Karpas-422 (cell line): ENCODE data around the gene STX18. TPM values are rescaled to one million over a fixed set of nuclear protein-coding genes. Genes with fewer than 3 reads are reported as not detected.

Source experiments
- DNase-seq: peaks from one replicate; pipeline ENCODE4 v3.0.0-alpha.2; 2015
- H2AFZ ChIP-seq: fragments of 200-600 bp; sonication (generic); 2 replicates; pipeline ENCODE4 v1.6.1; 2014; ENCODE audit warnings: antibody characterized with exemption, low read length, mixed read lengths
- H3K27ac ChIP-seq: fragments of 200-600 bp; sonication (generic); 2 replicates; pipeline ENCODE4 v1.5.1; 2014; ENCODE audit warnings: mild to moderate bottlenecking, low read length, moderate library complexity
- H3K27me3 ChIP-seq: fragments of 200-600 bp; sonication (generic); 2 replicates; pipeline ENCODE4 v1.6.1; 2014; ENCODE audit warnings: low read length, mixed read lengths
- H3K36me3 ChIP-seq: fragments of 200-600 bp; sonication (generic); 2 replicates; pipeline ENCODE4 v1.6.1; 2014; ENCODE audit warnings: low read length, mixed read lengths; ENCODE audit not compliant: insufficient read depth
- H3K4me1 ChIP-seq: fragments of 200-600 bp; sonication (generic); 2 replicates; pipeline ENCODE4 v1.6.1; 2014; ENCODE audit warnings: mild to moderate bottlenecking, low read length, mixed read lengths
- H3K4me2 ChIP-seq: fragments of 200-600 bp; sonication (generic); 2 replicates; pipeline ENCODE4 v1.6.1; 2014; ENCODE audit warnings: low read length, low read depth, mild to moderate bottlenecking; ENCODE audit not compliant: poor library complexity, severe bottlenecking
- H3K4me3 ChIP-seq: fragments of 200-600 bp; sonication (generic); 2 replicates; pipeline ENCODE4 v1.5.1; 2014; ENCODE audit warnings: mild to moderate bottlenecking, antibody characterized with exemption, low read length, mixed read lengths
- H3K79me2 ChIP-seq: fragments of 200-600 bp; sonication (generic); 2 replicates; pipeline ENCODE4 v1.6.1; 2014; ENCODE audit warnings: mild to moderate bottlenecking, low read length, mixed read lengths
- H3K9ac ChIP-seq: fragments of 200-600 bp; sonication (generic); 2 replicates; pipeline ENCODE4 v1.6.0; 2014; ENCODE audit warnings: low read length
- H3K9me2 ChIP-seq: fragments of 200-600 bp; sonication (generic), shearing (Covaris generic); replicated peaks from 2 replicates; pipeline ENCODE4 v1.6.0; 2014; ENCODE audit warnings: mild to moderate bottlenecking, low read length, moderate library complexity; ENCODE audit not compliant: insufficient read depth
- H3K9me3 ChIP-seq: fragments of 300-700, 200-600 bp; sonication (generic); 2 replicates; pipeline ENCODE4 v1.6.1; 2014; ENCODE audit warnings: low read length, mixed read lengths
- H4K20me1 ChIP-seq: fragments of 200-600 bp; sonication (generic); 2 replicates; pipeline ENCODE4 v1.6.1; 2014; ENCODE audit warnings: mild to moderate bottlenecking, antibody characterized with exemption, low read length, low read depth; ENCODE audit not compliant: insufficient read depth
- total RNA-seq: library from RNA; depleted of rRNA; stranded (reverse); fragments of >200 nt; shearing (Covaris generic); gene quantifications from 2 replicates; pipeline ENCODE4 v1.2.3, GENCODE V29; 2014; ENCODE audit warnings: low replicate concordance

STX18 gene
- total RNA-seq, 1 experiment from 2014 or later = 17.9 TPM

GRCh38 chr4:4419896-4420295 is 122.0 kb downstream of the STX18 start:
- no peaks in the 10 kb centered on the region for H3K27me3 ChIP-seq
- no peak overlapping the region for H3K4me3 ChIP-seq
- H3K36me3 ChIP-seq = no peaks in the 10 kb centered on the region
- H3K9me3 ChIP-seq = no peaks in the 10 kb centered on the region
- H3K27ac ChIP-seq = no peak overlapping the region
- DNase-seq = no peak
- H3K9ac ChIP-seq = no peak overlapping the region
- no peaks in the 10 kb centered on the region for H3K9me2 ChIP-seq
- no peaks in the 10 kb centered on the region for H3K4me1 ChIP-seq
- H3K79me2 ChIP-seq = no peaks in the 10 kb centered on the region
- no peak overlapping the region for H2AFZ ChIP-seq
- no peak overlapping the region for H3K4me2 ChIP-seq
- H4K20me1 ChIP-seq = no peaks in the 10 kb centered on the region

- Histone ChIP-seq H3K9ac (no peak overlapping the region), H3K9me3 (no peaks in the 10 kb centered on the region), H3K36me3 (no peaks in the 10 kb centered on the region), H3K79me2 (no peaks in the 10 kb centered on the region), H3K4me3 (no peak overlapping the region), H3K27ac (no peak overlapping the region), H3K4me2 (no peak overlapping the region), H3K27me3 (no peaks in the 10 kb centered on the region), H4K20me1 (no peaks in the 10 kb centered on the region), H2AFZ (no peak overlapping the region), H3K9me2 (no peaks in the 10 kb centered on the region), H3K4me1 (no peaks in the 10 kb centered on the region)
- no peak for DNase-seq
Measured at GRCh38 chr4:4418676-4419390, 123.0 kb downstream of the STX18 start.

- Histone ChIP-seq H3K9me3 (no peaks in the 10 kb centered on the region), H2AFZ (no peak overlapping the region), H3K27me3 (no peaks in the 10 kb centered on the region), H3K79me2 (no peaks in the 10 kb centered on the region), H3K9ac (no peak overlapping the region), H3K27ac (no peak overlapping the region), H4K20me1 (no peaks in the 10 kb centered on the region), H3K4me3 (no peak overlapping the region), H3K9me2 (no peaks in the 10 kb centered on the region), H3K4me2 (no peak overlapping the region), H3K36me3 (no peaks in the 10 kb centered on the region), H3K4me1 (no peaks in the 10 kb centered on the region)
- no peak for DNase-seq
Measured at GRCh38 chr4:4417886-4418285, 124.0 kb downstream of the STX18 start.

GRCh38 chr4:4416981-4417380 is 124.9 kb downstream of the STX18 start:
- no peaks in the 10 kb centered on the region for H3K79me2 ChIP-seq
- H3K4me1 ChIP-seq = no peaks in the 10 kb centered on the region
- no peaks in the 10 kb centered on the region for H3K9me3 ChIP-seq
- no peak overlapping the region for H3K4me2 ChIP-seq
- no peak overlapping the region for H2AFZ ChIP-seq
- H3K27me3 ChIP-seq = no peaks in the 10 kb centered on the region
- H3K4me3 ChIP-seq = no peak overlapping the region
- H3K27ac ChIP-seq = no peak overlapping the region
- no peak overlapping the region for H3K9ac ChIP-seq
- H3K36me3 ChIP-seq = no peaks in the 10 kb centered on the region
- no peak for DNase-seq
- H4K20me1 ChIP-seq = no peaks in the 10 kb centered on the region
- H3K9me2 ChIP-seq = no peaks in the 10 kb centered on the region

- H3K9me3 ChIP-seq = no peaks in the 10 kb centered on the region
- no peaks in the 10 kb centered on the region for H3K36me3 ChIP-seq
- no peaks in the 10 kb centered on the region for H4K20me1 ChIP-seq
- H3K4me1 ChIP-seq = no peaks in the 10 kb centered on the region
- H3K27me3 ChIP-seq = no peaks in the 10 kb centered on the region
- H3K9me2 ChIP-seq = no peaks in the 10 kb centered on the region
- DNase-seq = no peak
- H3K9ac ChIP-seq = no peak overlapping the region
- no peak overlapping the region for H2AFZ ChIP-seq
- no peak overlapping the region for H3K27ac ChIP-seq
- H3K4me2 ChIP-seq = no peak overlapping the region
- H3K79me2 ChIP-seq = no peaks in the 10 kb centered on the region
- no peak overlapping the region for H3K4me3 ChIP-seq
Measured at GRCh38 chr4:4415806-4416805, 125.7 kb downstream of the STX18 start.

GRCh38 chr4:4415107-4415805 is 126.6 kb downstream of the STX18 start:
- no peaks in the 10 kb centered on the region for H3K4me1 ChIP-seq
- H3K9me3 ChIP-seq = no peaks in the 10 kb centered on the region
- no peak for DNase-seq
- no peaks in the 10 kb centered on the region for H3K36me3 ChIP-seq
- H3K79me2 ChIP-seq = no peaks in the 10 kb centered on the region
- H3K27ac ChIP-seq = no peak overlapping the region
- H3K9ac ChIP-seq = no peak overlapping the region
- H3K4me2 ChIP-seq = no peak overlapping the region
- no peak overlapping the region for H2AFZ ChIP-seq
- H3K4me3 ChIP-seq = no peak overlapping the region
- H3K27me3 ChIP-seq = no peaks in the 10 kb centered on the region
- no peaks in the 10 kb centered on the region for H3K9me2 ChIP-seq
- no peaks in the 10 kb centered on the region for H4K20me1 ChIP-seq

GRCh38 chr4:4413806-4414205 is 128.0 kb downstream of the STX18 start:
- Histone ChIP-seq H3K4me1 (no peaks in the 10 kb centered on the region), H2AFZ (no peak overlapping the region), H4K20me1 (no peaks in the 10 kb centered on the region), H3K9ac (no peak overlapping the region), H3K4me3 (no peak overlapping the region), H3K79me2 (no peaks in the 10 kb centered on the region), H3K9me2 (no peaks in the 10 kb centered on the region), H3K9me3 (no peaks in the 10 kb centered on the region), H3K27me3 (no peaks in the 10 kb centered on the region), H3K4me2 (no peak overlapping the region), H3K27ac (no peak overlapping the region), H3K36me3 (no peaks in the 10 kb centered on the region)
- no peak for DNase-seq

GRCh38 chr4:4413373-4413725 is 128.5 kb downstream of the STX18 start:
- no peaks in the 10 kb centered on the region for H4K20me1 ChIP-seq
- no peaks in the 10 kb centered on the region for H3K27me3 ChIP-seq
- H3K27ac ChIP-seq = no peak overlapping the region
- H3K4me3 ChIP-seq = no peak overlapping the region
- no peaks in the 10 kb centered on the region for H3K9me2 ChIP-seq
- no peak for DNase-seq
- H3K79me2 ChIP-seq = no peaks in the 10 kb centered on the region
- H3K9ac ChIP-seq = no peak overlapping the region
- H2AFZ ChIP-seq = no peak overlapping the region
- H3K36me3 ChIP-seq = no peaks in the 10 kb centered on the region
- H3K4me1 ChIP-seq = no peaks in the 10 kb centered on the region
- H3K4me2 ChIP-seq = no peak overlapping the region
- no peaks in the 10 kb centered on the region for H3K9me3 ChIP-seq
